ENCODE data around the gene MIA.

DNA sequence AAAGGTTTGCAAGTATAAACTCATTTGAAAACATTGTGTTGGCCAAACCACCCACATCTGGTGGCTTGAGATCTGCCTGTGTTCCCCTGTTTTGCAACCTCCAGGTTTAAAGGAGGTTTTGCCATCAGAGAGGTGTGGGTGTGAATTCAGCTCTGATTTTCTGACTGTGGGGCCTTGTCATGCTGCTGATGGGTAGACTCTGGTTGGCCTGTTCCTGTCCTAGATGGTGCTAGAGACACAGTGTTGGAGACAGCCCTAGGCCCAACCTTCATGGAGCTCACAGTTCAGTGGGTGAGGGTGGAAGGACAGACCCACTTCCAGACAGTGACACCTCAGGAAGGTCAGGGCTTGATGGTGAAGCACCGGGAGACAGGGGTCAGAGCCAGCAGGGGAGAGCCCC, 10.2 kb downstream of the MIA start:
- TF ChIP-seq, protein P1, sequence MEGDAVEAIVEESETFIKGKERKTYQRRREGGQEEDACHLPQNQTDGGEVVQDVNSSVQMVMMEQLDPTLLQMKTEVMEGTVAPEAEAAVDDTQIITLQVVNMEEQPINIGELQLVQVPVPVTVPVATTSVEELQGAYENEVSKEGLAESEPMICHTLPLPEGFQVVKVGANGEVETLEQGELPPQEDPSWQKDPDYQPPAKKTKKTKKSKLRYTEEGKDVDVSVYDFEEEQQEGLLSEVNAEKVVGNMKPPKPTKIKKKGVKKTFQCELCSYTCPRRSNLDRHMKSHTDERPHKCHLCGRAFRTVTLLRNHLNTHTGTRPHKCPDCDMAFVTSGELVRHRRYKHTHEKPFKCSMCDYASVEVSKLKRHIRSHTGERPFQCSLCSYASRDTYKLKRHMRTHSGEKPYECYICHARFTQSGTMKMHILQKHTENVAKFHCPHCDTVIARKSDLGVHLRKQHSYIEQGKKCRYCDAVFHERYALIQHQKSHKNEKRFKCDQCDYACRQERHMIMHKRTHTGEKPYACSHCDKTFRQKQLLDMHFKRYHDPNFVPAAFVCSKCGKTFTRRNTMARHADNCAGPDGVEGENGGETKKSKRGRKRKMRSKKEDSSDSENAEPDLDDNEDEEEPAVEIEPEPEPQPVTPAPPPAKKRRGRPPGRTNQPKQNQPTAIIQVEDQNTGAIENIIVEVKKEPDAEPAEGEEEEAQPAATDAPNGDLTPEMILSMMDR (IDR thresholded peaks at IDR 0.05): no peak
- no peak for TF ChIP-seq POLR2A (IDR thresholded peaks at IDR 0.05)
